Ishikawa (cell line): ENCODE measurements around the gene SSBP3.

Source experiments
- CREB1 ChIP-seq: IDR thresholded peaks from 2 replicates; pipeline ENCODE4 v1.6.1; 2012; ENCODE audit warnings: low read depth
- EP300 ChIP-seq: IDR thresholded peaks from 2 replicates; pipeline ENCODE4 v1.6.1; 2012; ENCODE audit warnings: borderline replicate concordance
- MAX ChIP-seq: IDR thresholded peaks from 2 replicates; pipeline ENCODE4 v1.6.1; 2012
- REST ChIP-seq: IDR thresholded peaks from 2 replicates; pipeline ENCODE4 v1.6.1; 2012; ENCODE audit warnings: low read depth, mild to moderate bottlenecking
- TEAD4 ChIP-seq: IDR thresholded peaks from 2 replicates; pipeline ENCODE4 v1.6.1; 2012
- USF1 ChIP-seq: IDR thresholded peaks from 2 replicates; pipeline ENCODE4 v1.6.1; 2012
- YY1 ChIP-seq: IDR thresholded peaks from 2 replicates; pipeline ENCODE4 v1.6.1; 2012; ENCODE audit warnings: low read depth

GRCh38 chr1:54376430-54377039, 29.7 kb downstream of the SSBP3 start:
- TF ChIP-seq YY1 (no peak), EP300 (no peak), REST (no peak), MAX (no peak), TEAD4 (no peak), CREB1 (no peak), USF1 (no peak)
